H9 (cell line): ENCODE data around the gene DUSP10. TPM values are rescaled to one million over a fixed set of nuclear protein-coding genes. Genes with fewer than 3 reads are reported as not detected.

Experiments
- DNase-seq: peaks from one replicate; pipeline ENCODE4 v3.0.0-alpha.2; 2017
- H2AFZ ChIP-seq: one replicate; pipeline ENCODE4 v1.6.1; 2013; ENCODE audit warnings: mild to moderate bottlenecking, low read length, control low read depth, moderate library complexity
- H2AK5ac ChIP-seq: 2 replicates; pipeline ENCODE4 v1.6.1; 2013; ENCODE audit warnings: low read length, control low read depth, mixed read lengths; ENCODE audit not compliant: insufficient read length
- H2BK120ac ChIP-seq: one replicate; pipeline ENCODE4 v1.6.1; 2013; ENCODE audit warnings: low read depth, mild to moderate bottlenecking, low read length, control low read depth, inconsistent platforms; ENCODE audit not compliant: poor library complexity, severe bottlenecking
- H2BK12ac ChIP-seq: 2 replicates; pipeline ENCODE4 v1.6.1; 2013; ENCODE audit warnings: low read length, control low read depth, mixed read lengths, low read depth; ENCODE audit not compliant: insufficient read length
- H2BK15ac ChIP-seq: 2 replicates; pipeline ENCODE4 v1.6.1; 2013; ENCODE audit warnings: low read depth, low read length, control low read depth
- H2BK20ac ChIP-seq: one replicate; pipeline ENCODE4 v1.6.1; 2013; ENCODE audit warnings: low read depth, mild to moderate bottlenecking, low read length, control low read depth, inconsistent platforms; ENCODE audit not compliant: poor library complexity, severe bottlenecking
- H2BK5ac ChIP-seq: 2 replicates; pipeline ENCODE4 v1.6.1; 2013; ENCODE audit warnings: low read length, control low read depth, mixed read lengths; ENCODE audit not compliant: insufficient read length
- H3K14ac ChIP-seq: 2 replicates; pipeline ENCODE4 v1.6.1; 2013; ENCODE audit warnings: low read length, control low read depth; ENCODE audit not compliant: insufficient read depth
- H3K18ac ChIP-seq: 2 replicates; pipeline ENCODE4 v1.6.1; 2013; ENCODE audit warnings: low read depth, mild to moderate bottlenecking, mixed read lengths, low read length, control low read depth; ENCODE audit not compliant: insufficient read length
- H3K23ac ChIP-seq: 2 replicates; pipeline ENCODE4 v1.6.1; 2013; ENCODE audit warnings: low read length, control low read depth, mixed read lengths, low read depth; ENCODE audit not compliant: insufficient read length
- H3K23me2 ChIP-seq: 2 replicates; pipeline ENCODE4 v1.6.1; 2013; ENCODE audit warnings: low read depth, mild to moderate bottlenecking, mixed read lengths, low read length, control low read depth; ENCODE audit not compliant: insufficient read length, poor library complexity, severe bottlenecking
- H3K27ac ChIP-seq: 2 replicates; pipeline ENCODE4 v1.5.1; 2013; ENCODE audit warnings: low read length, control low read depth, mixed read lengths, low read depth; ENCODE audit not compliant: insufficient read length
- H3K27me3 ChIP-seq: 2 replicates; pipeline ENCODE4 v1.6.1; 2013; ENCODE audit warnings: low read length, control low read depth, inconsistent platforms; ENCODE audit not compliant: insufficient read depth
- H3K4ac ChIP-seq: 2 replicates; pipeline ENCODE4 v1.6.1; 2013; ENCODE audit warnings: low read depth, mild to moderate bottlenecking, control low read depth, inconsistent platforms, low read length, moderate library complexity
- H3K4me1 ChIP-seq: 2 replicates; pipeline ENCODE4 v1.6.1; 2013; ENCODE audit warnings: low read length, control low read depth, inconsistent platforms; ENCODE audit not compliant: insufficient read depth
- H3K4me2 ChIP-seq: 2 replicates; pipeline ENCODE4 v1.6.1; 2013; ENCODE audit warnings: low read length, control low read depth, mixed read lengths; ENCODE audit not compliant: insufficient read length, insufficient read depth
- H3K56ac ChIP-seq: 2 replicates; pipeline ENCODE4 v1.6.1; 2013; ENCODE audit warnings: low read depth, mild to moderate bottlenecking, mixed read lengths, low read length, control low read depth; ENCODE audit not compliant: insufficient read length
- H3K79me1 ChIP-seq: 2 replicates; pipeline ENCODE4 v1.6.1; 2013; ENCODE audit warnings: low read depth, mild to moderate bottlenecking, moderate library complexity, low read length, control low read depth, inconsistent platforms; ENCODE audit not compliant: insufficient read depth, poor library complexity, severe bottlenecking
- H3K79me2 ChIP-seq: 2 replicates; pipeline ENCODE4 v1.6.1; 2013; ENCODE audit warnings: low read length, control low read depth, inconsistent platforms; ENCODE audit not compliant: insufficient read depth
- H3K9ac ChIP-seq: 2 replicates; pipeline ENCODE4 v1.6.1; 2013; ENCODE audit warnings: low read length, control low read depth, mixed read lengths; ENCODE audit not compliant: insufficient read length; ENCODE audit errors: extremely low read depth
- H3K9me3 ChIP-seq: one replicate; pipeline ENCODE4 v1.6.1; 2013; ENCODE audit warnings: low read depth, low read length, inconsistent platforms; ENCODE audit not compliant: control insufficient read depth
- H3T11ph ChIP-seq: one replicate; pipeline ENCODE4 v1.6.1; 2013; ENCODE audit warnings: mild to moderate bottlenecking, low read length, control low read depth, inconsistent platforms
- H4K20me1 ChIP-seq: one replicate; pipeline ENCODE4 v1.6.1; 2013; ENCODE audit not compliant: control insufficient read depth, insufficient read length, insufficient read depth
- H4K5ac ChIP-seq: 2 replicates; pipeline ENCODE4 v1.6.1; 2013; ENCODE audit warnings: low read depth, mild to moderate bottlenecking, mixed read lengths, low read length, control low read depth; ENCODE audit not compliant: insufficient read length
- H4K8ac ChIP-seq: replicated peaks from 2 replicates; pipeline ENCODE4 v1.6.1; 2013; ENCODE audit warnings: low read length, control low read depth, mixed read lengths, low read depth; ENCODE audit not compliant: insufficient read length
- H4K91ac ChIP-seq: 2 replicates; pipeline ENCODE4 v1.6.1; 2013; ENCODE audit warnings: low read depth, mild to moderate bottlenecking, moderate library complexity, mixed read lengths, low read length, control low read depth; ENCODE audit not compliant: insufficient read length
- H3K27ac Mint-ChIP-seq, 3 experiments: 2 replicates in 2 of 3; 3 replicates in 1 of 3; pipeline ENCODE4 v1.8.0; 2020 to 2021; ENCODE audit warnings: mixed read lengths in 3 of 3, mild to moderate bottlenecking in 1 of 3, moderate library complexity in 1 of 3
- H3K27me3 Mint-ChIP-seq: 2 replicates; pipeline ENCODE4 v1.8.0; 2021; ENCODE audit warnings: low read depth, mild to moderate bottlenecking, moderate library complexity, mixed read lengths
- H3K36me3 Mint-ChIP-seq, 3 experiments: 2 replicates in 2 of 3; 3 replicates in 1 of 3; pipeline ENCODE4 v1.8.0; 2020 to 2021; ENCODE audit warnings: low read depth in 3 of 3, mixed read lengths in 3 of 3; ENCODE audit not compliant: insufficient read depth in 1 of 3
- H3K4me1 Mint-ChIP-seq, 2 experiments: 2 replicates each; pipeline ENCODE4 v1.8.0; 2020; ENCODE audit warnings: mixed read lengths in 2 of 2
- H3K4me3 Mint-ChIP-seq, 2 experiments: 2 replicates in 1 of 2; 3 replicates in 1 of 2; pipeline ENCODE4 v1.8.0; 2020 to 2021; ENCODE audit warnings: mild to moderate bottlenecking in 2 of 2, mixed read lengths in 2 of 2, moderate library complexity in 1 of 2
- H3K9me3 Mint-ChIP-seq, 2 experiments: 2 replicates in 1 of 2; 3 replicates in 1 of 2; pipeline ENCODE4 v1.8.0; 2020; ENCODE audit warnings: mild to moderate bottlenecking in 2 of 2, mixed read lengths in 2 of 2, moderate library complexity in 1 of 2
- WGBS: extraction: QIAGEN DNeasy Blood & Tissue Kit; methylation state at CpG from one replicate; pipeline ENCODE4 v1.1.7; 2013; ENCODE audit warnings: missing lambda C conversion rate, low lambda C conversion rate, mixed read lengths; ENCODE audit not compliant: insufficient read length; ENCODE audit errors: extremely low coverage; 5-methylcytosine and 5-hydroxymethylcytosine counted together
- total RNA-seq: library from RNA; stranded (reverse); gene quantifications from 2 replicates; pipeline ENCODE4 v1.2.1, GENCODE V29; 2021
- TF ChIP-seq, protein P1 (sequence below): fragments of 200-600 bp; sonication (generic); conservative IDR thresholded peaks from 3 replicates; pipeline ENCODE4 v1.8.0; 2021; ENCODE audit warnings: antibody characterized with exemption, mild to moderate bottlenecking

The DUSP10 gene
- total RNA-seq, 1 experiment from 2014 or later: 2.0 TPM

DNA sequence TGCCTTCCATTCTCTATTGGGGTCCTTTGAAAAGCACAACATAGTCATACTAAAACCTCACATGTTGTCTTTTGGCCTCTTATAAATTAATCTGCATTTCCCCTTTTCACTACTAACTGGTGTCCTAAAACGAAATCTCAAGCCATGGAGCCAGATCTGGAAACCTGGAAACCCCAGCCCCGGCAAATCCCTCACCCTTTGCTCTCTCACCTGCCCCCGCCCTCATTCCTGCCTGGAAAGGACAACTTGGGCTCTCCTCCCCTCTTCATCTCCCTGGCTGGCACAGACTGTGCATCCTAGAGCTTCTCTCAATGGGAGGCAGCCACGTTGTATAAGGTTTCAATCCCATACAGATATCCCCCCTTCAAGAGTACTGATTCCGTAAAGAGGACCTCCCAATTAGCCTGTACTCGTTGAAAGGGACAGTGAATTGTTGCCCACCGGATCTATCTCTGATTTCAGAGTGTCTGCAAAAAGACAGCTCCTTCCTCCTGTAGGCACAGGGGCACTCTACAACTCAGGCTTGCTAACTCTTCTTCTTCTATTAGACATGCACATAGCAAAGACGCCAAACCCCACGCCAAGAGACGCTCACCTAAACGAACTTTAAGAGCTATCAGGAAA lies 1.4 kb downstream of the DUSP10 start:
- H3K4ac ChIP-seq: no peak overlapping the region
- WGBS: no CpG with 5 or more reads among the region's 11 CpGs
- no peak overlapping the region for H2BK20ac ChIP-seq
- peaks cover 14% of the 10 kb centered on the region in 2 experiments for H3K4me1 Mint-ChIP-seq
- TF ChIP-seq, protein P1, sequence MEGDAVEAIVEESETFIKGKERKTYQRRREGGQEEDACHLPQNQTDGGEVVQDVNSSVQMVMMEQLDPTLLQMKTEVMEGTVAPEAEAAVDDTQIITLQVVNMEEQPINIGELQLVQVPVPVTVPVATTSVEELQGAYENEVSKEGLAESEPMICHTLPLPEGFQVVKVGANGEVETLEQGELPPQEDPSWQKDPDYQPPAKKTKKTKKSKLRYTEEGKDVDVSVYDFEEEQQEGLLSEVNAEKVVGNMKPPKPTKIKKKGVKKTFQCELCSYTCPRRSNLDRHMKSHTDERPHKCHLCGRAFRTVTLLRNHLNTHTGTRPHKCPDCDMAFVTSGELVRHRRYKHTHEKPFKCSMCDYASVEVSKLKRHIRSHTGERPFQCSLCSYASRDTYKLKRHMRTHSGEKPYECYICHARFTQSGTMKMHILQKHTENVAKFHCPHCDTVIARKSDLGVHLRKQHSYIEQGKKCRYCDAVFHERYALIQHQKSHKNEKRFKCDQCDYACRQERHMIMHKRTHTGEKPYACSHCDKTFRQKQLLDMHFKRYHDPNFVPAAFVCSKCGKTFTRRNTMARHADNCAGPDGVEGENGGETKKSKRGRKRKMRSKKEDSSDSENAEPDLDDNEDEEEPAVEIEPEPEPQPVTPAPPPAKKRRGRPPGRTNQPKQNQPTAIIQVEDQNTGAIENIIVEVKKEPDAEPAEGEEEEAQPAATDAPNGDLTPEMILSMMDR: no peak
- no peak overlapping the region for H2BK120ac ChIP-seq
- H3K79me2 ChIP-seq: no peaks in the 10 kb centered on the region; the same call in 1 of the 2 replicates
- no peak overlapping the region for H4K5ac ChIP-seq
- H3K4me3 Mint-ChIP-seq: no peak overlapping the region
- no peaks in the 10 kb centered on the region for H3K79me1 ChIP-seq
- H3K27me3 Mint-ChIP-seq: no peaks in the 10 kb centered on the region; the same call in 1 of the 2 replicates
- H3K4me2 ChIP-seq: peak overlapping the region; percentile 94
- H2AK5ac ChIP-seq: no peak overlapping the region
- H3K9me3 ChIP-seq: no peaks in the 10 kb centered on the region
- H3K4me1 ChIP-seq: peaks cover 4% of the 10 kb centered on the region; the same call in 1 of the 2 replicates
- no peaks in the 10 kb centered on the region for H3K9me3 Mint-ChIP-seq
- no peak overlapping the region for H2AFZ ChIP-seq
- no peak overlapping the region for H3K9ac ChIP-seq
- no peak overlapping the region for H3T11ph ChIP-seq
- peaks cover 26% of the 10 kb centered on the region for H3K23me2 ChIP-seq
- H3K27ac ChIP-seq: no peak overlapping the region
- no peak for DNase-seq
- no peak overlapping the region for H2BK15ac ChIP-seq
- H4K91ac ChIP-seq: no peak overlapping the region
- no peak overlapping the region for H4K8ac ChIP-seq
- H4K20me1 ChIP-seq: no peaks in the 10 kb centered on the region
- no peak overlapping the region for H2BK12ac ChIP-seq
- peaks cover 0 to 26% (median 18%) of the 10 kb centered on the region in 3 experiments; a peak in 4 of 7 replicates for H3K36me3 Mint-ChIP-seq
- H3K27me3 ChIP-seq: peaks cover 16% of the 10 kb centered on the region; the same call in 1 of the 2 replicates
- no peak overlapping the region for H2BK5ac ChIP-seq
- H3K27ac Mint-ChIP-seq: no peak overlapping the region
- H3K18ac ChIP-seq: no peak overlapping the region
- no peak overlapping the region for H3K56ac ChIP-seq
- H3K23ac ChIP-seq: no peak overlapping the region
- H3K14ac ChIP-seq: no peak overlapping the region
